PC-9 (cell line): Measurements from ENCODE around the gene TMEM89. TPM values are rescaled to one million over a fixed set of nuclear protein-coding genes. Genes with fewer than 3 reads are reported as not detected.

Experiments used
- BruUV-seq: library from RNA; stranded (reverse); fragments of 400-500 nt; replicated peaks from 2 replicates; lab custom pipeline; 2021; lab: Mats Ljungman, UMichigan
- CTCF ChIA-PET: fragments of 300-600 bp; sonication (Branson Sonifier 250); formaldehyde crosslinking; loops from one replicate; lab custom pipeline; 2022; ENCODE audit warnings: antibody characterized with exemption; lab: Charles Lee
- POLR2A ChIA-PET: fragments of 300-600 bp; sonication (Branson Sonifier 250); formaldehyde crosslinking; loops from one replicate; lab custom pipeline; 2022; ENCODE audit warnings: antibody characterized with exemption; ENCODE audit not compliant: unreplicated experiment; lab: Charles Lee
- DNase-seq, 2 experiments: peaks; one replicate each; pipeline versions ENCODE4 v3.0.0 to v3.0.0-alpha.2; 2015 to 2022; ENCODE audit warnings: mixed read lengths in 1 of 2
- H2AFZ ChIP-seq: fragments of 200-600 bp; sonication (generic); 2 replicates; pipeline ENCODE4 v1.8.1; 2017; ENCODE audit warnings: antibody characterized with exemption
- H3F3A ChIP-seq: fragments of 200-600 bp; sonication (generic); 2 replicates; pipeline ENCODE4 v1.8.1; 2017; ENCODE audit warnings: antibody characterized with exemption, mild to moderate bottlenecking, low read depth; ENCODE audit not compliant: insufficient read depth
- H3K27ac ChIP-seq: fragments of 200-600 bp; sonication (generic); 2 replicates; pipeline ENCODE4 v1.6.1; 2016; ENCODE audit warnings: mixed run types
- H3K27me3 ChIP-seq: fragments of 200-600 bp; sonication (generic); 2 replicates; pipeline ENCODE4 v1.6.1; 2016; ENCODE audit warnings: low read depth, mixed run types; ENCODE audit not compliant: insufficient read depth
- H3K36me3 ChIP-seq: fragments of 200-600 bp; sonication (generic); 2 replicates; pipeline ENCODE4 v1.6.1; 2016; ENCODE audit warnings: low read depth, mixed run types
- H3K4me1 ChIP-seq: fragments of 200-600 bp; sonication (generic); replicated peaks from 2 replicates; pipeline ENCODE4 v1.6.1; 2016; ENCODE audit warnings: mixed run types; ENCODE audit not compliant: insufficient read depth
- H3K4me2 ChIP-seq: fragments of 200-600 bp; sonication (generic); 2 replicates; pipeline ENCODE4 v1.6.1; 2017; ENCODE audit warnings: mixed run types
- H3K4me3 ChIP-seq: fragments of 200-600 bp; sonication (generic); 2 replicates; pipeline ENCODE4 v1.6.1; 2016; ENCODE audit warnings: mixed run types
- H3K79me2 ChIP-seq: fragments of 200-600 bp; sonication (generic); 2 replicates; pipeline ENCODE4 v1.6.1; 2017; ENCODE audit warnings: low read depth, mixed run types
- H3K9me2 ChIP-seq: fragments of 200-600 bp; sonication (generic); 2 replicates; pipeline ENCODE4 v1.8.1; 2017; ENCODE audit warnings: mild to moderate bottlenecking; ENCODE audit not compliant: insufficient read depth
- H3K9me3 ChIP-seq: fragments of 200-600 bp; sonication (generic); 2 replicates; pipeline ENCODE4 v1.8.1; 2016; ENCODE audit warnings: low read depth; ENCODE audit not compliant: insufficient read depth
- H4K20me1 ChIP-seq: fragments of 200-600 bp; sonication (generic); 2 replicates; pipeline ENCODE4 v1.8.1; 2017; ENCODE audit not compliant: insufficient read depth
- EZH2 ChIP-seq: fragments of 200-600 bp; sonication (generic); IDR thresholded peaks from 2 replicates; pipeline ENCODE4 v1.8.0; 2017; ENCODE audit warnings: antibody characterized with exemption, low read depth
- intact Hi-C: fragments of 100-400 bp; cut with micrococcal nuclease; formaldehyde crosslinking; loops from one replicate; pipeline ENCODE4 v1.10.0; 2022; ENCODE audit not compliant: unreplicated experiment
- total RNA-seq: library from RNA; stranded (reverse); gene quantifications from 2 replicates; pipeline ENCODE4 v1.2.3, GENCODE V29; 2021
- TF ChIP-seq, protein P1 (sequence below): fragments of 200-600 bp; sonication (generic); conservative IDR thresholded peaks from 2 replicates; pipeline ENCODE4 v1.6.1; 2017; ENCODE audit warnings: mixed run types, antibody characterized with exemption, mild to moderate bottlenecking, moderate library complexity

Gene TMEM89
- total RNA-seq, 1 experiment from 2014 or later: not detected

DNA sequence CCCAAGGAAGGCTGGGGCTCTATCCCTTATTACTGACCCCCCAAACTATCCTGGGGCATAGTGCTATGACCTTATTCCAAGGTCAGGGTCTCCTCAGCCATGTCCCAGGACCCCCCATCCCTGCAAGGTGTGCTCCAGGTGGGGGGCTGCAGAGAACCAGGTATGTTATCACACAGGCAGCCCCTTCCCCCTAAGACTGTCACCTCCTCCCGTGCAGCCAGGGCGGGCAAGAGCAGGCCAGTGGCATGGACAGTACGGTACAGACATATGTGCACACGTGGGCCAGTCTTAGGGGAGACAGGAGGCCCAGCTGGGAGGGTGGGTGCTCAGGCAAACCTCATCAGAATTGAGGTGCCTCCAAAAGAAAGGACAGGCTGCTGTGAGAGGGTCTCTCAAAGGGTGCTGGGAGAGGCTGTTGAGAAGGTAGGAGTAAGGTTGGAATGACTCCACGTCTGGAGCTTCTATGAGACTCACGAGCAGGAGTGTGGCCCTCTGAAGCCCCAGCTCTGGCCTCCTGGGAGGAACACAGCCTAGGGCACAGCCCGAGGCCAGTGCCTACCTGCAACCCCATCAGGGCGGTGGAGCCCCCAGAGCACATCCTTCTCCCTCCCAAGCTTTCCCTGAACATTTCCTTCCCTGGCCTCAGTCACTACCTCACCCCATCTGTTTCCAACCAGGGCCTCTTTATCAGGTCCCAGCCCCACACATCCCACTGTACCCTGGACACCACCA, 24.7 kb downstream of the TMEM89 start:
- intact Hi-C loops: loop anchor here (5.0 kb wide), 2 partner anchors 65 to 130 kb away; partner anchors contain the start of gene CELSR3
- Histone ChIP-seq H4K20me1 (no peaks in the 10 kb centered on the region), H3K79me2 (peaks cover 16% of the 10 kb centered on the region), H3K9me2 (no peaks in the 10 kb centered on the region), H3K4me2 (no peak overlapping the region), H3K36me3 (no peaks in the 10 kb centered on the region), H3K4me3 (no peak overlapping the region), H2AFZ (no peak overlapping the region), H3K9me3 (no peaks in the 10 kb centered on the region), H3F3A (peaks cover 36% of the 10 kb centered on the region), H3K27me3 (no peaks in the 10 kb centered on the region), H3K27ac (peak overlapping the region; percentile 14), H3K4me1 (peaks cover 53% of the 10 kb centered on the region)
- TF ChIP-seq EZH2: no peak
- TF ChIP-seq, protein P1, sequence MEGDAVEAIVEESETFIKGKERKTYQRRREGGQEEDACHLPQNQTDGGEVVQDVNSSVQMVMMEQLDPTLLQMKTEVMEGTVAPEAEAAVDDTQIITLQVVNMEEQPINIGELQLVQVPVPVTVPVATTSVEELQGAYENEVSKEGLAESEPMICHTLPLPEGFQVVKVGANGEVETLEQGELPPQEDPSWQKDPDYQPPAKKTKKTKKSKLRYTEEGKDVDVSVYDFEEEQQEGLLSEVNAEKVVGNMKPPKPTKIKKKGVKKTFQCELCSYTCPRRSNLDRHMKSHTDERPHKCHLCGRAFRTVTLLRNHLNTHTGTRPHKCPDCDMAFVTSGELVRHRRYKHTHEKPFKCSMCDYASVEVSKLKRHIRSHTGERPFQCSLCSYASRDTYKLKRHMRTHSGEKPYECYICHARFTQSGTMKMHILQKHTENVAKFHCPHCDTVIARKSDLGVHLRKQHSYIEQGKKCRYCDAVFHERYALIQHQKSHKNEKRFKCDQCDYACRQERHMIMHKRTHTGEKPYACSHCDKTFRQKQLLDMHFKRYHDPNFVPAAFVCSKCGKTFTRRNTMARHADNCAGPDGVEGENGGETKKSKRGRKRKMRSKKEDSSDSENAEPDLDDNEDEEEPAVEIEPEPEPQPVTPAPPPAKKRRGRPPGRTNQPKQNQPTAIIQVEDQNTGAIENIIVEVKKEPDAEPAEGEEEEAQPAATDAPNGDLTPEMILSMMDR: no peak
- POLR2A ChIA-PET: no interaction called here
- no TSS peak for BruUV-seq
- no peak for DNase-seq
- CTCF ChIA-PET: no interaction called here

DNA sequence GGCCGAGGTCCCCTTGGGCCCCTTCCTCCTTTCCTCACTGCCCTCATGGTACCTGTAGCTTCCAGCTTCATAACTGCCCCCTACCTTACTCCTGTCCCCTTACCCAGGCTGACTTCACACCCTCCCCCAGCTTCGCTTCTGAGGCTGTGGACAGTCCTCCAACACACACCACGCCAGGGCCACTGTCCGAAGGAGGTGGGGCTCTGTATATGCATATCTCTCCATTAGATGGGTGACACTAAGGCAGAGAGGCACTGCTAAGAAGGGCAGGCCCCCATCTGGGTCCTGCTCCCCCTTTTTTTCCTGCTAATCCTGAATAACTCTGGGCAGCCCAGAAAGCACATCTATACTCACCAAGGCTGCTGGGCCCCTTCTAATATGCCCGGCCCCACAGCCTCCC, 25.4 kb downstream of the TMEM89 start:
- H3F3A ChIP-seq: peaks cover 36% of the 10 kb centered on the region
- peak overlapping the region; percentile 14 for H3K27ac ChIP-seq
- ChIA-PET POLR2A (no interaction called here), CTCF (no interaction called here)
- H2AFZ ChIP-seq: no peak overlapping the region
- H3K36me3 ChIP-seq: no peaks in the 10 kb centered on the region
- no peaks in the 10 kb centered on the region for H4K20me1 ChIP-seq
- H3K9me3 ChIP-seq: no peaks in the 10 kb centered on the region
- TF ChIP-seq EZH2: no peak
- TF ChIP-seq, protein P1: no peak
- DNase-seq: no peak
- H3K27me3 ChIP-seq: no peaks in the 10 kb centered on the region
- no peak overlapping the region for H3K4me3 ChIP-seq
- H3K4me1 ChIP-seq: peaks cover 53% of the 10 kb centered on the region
- TSS peak; percentile 50 for BruUV-seq
- intact Hi-C loops: loop anchor here (5.0 kb wide), 2 partner anchors 66 to 129 kb away; partner anchors contain the start of gene CELSR3
- peak overlapping the region; percentile 92 for H3K4me2 ChIP-seq
- peaks cover 16% of the 10 kb centered on the region for H3K79me2 ChIP-seq
- no peaks in the 10 kb centered on the region for H3K9me2 ChIP-seq

DNA sequence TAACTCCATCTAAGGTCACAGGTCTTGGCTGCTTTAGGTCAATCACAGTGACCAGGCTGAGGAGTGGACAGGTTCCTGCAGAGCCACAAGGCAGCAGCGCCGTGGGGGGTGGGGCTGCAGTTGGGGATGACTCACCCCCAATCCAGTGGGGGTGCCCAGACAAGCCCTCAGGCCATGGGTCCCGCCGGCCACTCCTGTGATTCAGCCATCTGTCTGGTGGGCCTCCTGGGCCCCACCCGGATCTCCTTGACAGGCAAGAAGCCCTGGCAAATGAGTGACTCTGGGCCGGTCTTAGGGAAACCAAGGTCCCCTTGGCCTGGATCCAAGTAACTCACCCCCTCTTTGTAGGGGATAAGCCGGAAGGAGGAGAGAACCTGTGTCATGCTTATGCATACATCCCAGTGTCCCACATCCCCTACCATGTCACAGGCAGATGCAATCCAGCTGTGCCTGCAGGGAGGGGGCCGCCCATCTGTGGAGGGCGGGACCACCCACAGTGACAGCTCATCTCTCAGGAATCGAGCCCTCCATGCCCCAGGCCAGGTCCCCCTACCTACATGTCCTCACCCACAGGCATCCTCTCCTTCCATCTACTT, 25.9 kb downstream of the TMEM89 start:
- Histone ChIP-seq H3F3A (peaks cover 36% of the 10 kb centered on the region), H3K9me2 (no peaks in the 10 kb centered on the region), H3K4me2 (peak overlapping the region; percentile 92), H2AFZ (no peak overlapping the region), H3K36me3 (no peaks in the 10 kb centered on the region), H3K27me3 (no peaks in the 10 kb centered on the region), H3K79me2 (peaks cover 16% of the 10 kb centered on the region), H3K4me3 (peak overlapping the region; percentile 62; the same call in 1 of the 2 replicates), H3K4me1 (peaks cover 53% of the 10 kb centered on the region), H3K27ac (peak overlapping the region; percentile 14), H4K20me1 (no peaks in the 10 kb centered on the region), H3K9me3 (no peaks in the 10 kb centered on the region)
- TF ChIP-seq, protein P1: no peak
- no peak for TF ChIP-seq EZH2
- peak; percentile 86 to 98 for DNase-seq
- POLR2A ChIA-PET: interaction anchor here (0.5 kb wide), 1 partner anchor 34 kb away, joined by 3 read pairs; no protein-coding TSS in a partner anchor
- no TSS peak for BruUV-seq
- CTCF ChIA-PET: no interaction called here
- intact Hi-C loops: loop anchor here (1.0 to 5.0 kb wide), 4 partner anchors 39 to 128 kb away; partner anchors contain the start of genes CELSR3, PFKFB4 and SLC26A6
